Hematopoietic multipotent progenitor cell treated with erythropoietin and hydrocortisone succinate and interleukin-3 and kit ligand, for 17 days (in vitro differentiated cells): ENCODE results near the gene FREY1.

Experiments
- DNase-seq: peaks from one replicate; pipeline ENCODE4 v3.0.0-alpha.2; 2015; ENCODE audit warnings: low spot score

The FREY1 gene, protein sequence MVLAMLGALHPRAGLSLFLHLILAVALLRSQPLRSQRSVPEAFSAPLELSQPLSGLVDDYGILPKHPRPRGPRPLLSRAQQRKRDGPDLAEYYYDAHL

GRCh38 chr11:45906965-45907611 lies at the start of gene FREY1:
TSS of gene FREY1 (minus strand) at chr11:45907271. CDS start at chr11:45907245, 26 bp downstream.
- DNase-seq = no peak

GRCh38 chr11:45949992-45950407 lies 42.9 kb upstream of the FREY1 start:
- DNase-seq = no peak

DNA sequence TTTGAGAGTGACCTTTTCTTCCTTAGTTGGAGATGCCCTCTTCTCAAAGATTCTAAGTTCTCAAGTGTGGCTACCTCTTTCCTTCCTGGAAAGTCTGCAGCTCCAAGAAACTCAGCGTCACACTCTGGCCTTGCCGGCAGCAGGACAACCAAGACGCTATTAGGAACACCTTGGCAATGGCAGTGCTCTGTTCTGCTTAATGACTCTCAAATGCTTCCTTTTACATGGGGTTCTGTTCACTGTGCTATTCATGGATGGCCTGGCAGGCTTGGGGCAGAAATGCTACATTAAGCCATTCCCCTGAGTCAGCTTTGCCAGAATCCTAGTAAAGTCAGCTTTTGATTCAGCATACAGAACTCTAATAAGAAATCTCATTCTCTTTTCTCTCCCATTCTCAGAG lies 41.3 kb upstream of the FREY1 start:
- DNase-seq = no peak

- no peak for DNase-seq
These were observed 40.8 kb upstream of the FREY1 start for GRCh38 chr11:45947885-45948284.

DNA sequence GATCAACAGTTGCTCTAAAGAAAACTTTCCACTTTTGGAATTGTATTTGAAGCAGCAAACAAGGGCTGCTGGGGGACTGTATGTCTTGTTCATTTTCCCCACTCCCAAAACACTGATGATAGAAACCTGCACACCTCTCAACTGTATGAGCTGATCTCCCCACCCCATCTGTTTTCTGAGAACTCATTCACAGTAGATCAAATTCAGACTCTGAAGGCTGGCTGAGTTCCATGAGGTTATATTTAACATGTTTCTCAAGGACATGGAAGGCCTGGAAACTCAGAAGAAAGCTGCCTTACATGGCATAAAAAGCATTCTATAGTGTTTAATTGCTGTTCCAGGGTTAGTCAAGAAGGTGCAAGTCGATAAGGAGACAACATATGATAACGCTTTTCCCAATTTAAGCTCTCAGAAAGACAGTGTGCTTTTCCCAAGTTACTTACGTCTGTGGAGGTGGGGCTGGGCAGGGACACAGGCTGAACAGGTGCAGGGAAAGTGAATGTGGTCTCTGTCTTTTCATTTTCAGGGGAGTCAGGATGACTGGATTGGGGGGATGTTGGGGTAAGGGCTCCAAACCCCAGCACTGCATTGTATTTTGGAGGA lies 38.4 kb upstream of the FREY1 start:
- DNase-seq = no peak

DNA sequence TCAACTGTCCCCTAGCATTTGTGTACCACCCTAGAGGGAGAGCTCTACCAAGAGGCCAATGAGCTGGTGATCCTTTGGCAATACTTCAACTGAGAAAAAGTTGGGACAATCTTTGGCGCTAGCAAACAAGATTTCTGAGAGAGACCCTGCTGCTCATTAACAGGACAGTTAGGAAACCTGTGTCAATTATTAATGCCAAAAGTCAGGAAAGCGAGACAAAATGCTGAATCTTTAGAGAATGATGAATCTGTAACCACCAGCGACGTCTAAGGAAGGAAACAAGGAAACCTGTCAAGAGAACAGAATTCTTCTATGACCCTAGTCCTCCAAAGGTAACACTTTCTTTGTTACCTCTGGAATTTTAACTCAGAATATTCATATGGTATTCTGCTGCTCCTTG lies 35.3 kb upstream of the FREY1 start:
- no peak for DNase-seq

DNA sequence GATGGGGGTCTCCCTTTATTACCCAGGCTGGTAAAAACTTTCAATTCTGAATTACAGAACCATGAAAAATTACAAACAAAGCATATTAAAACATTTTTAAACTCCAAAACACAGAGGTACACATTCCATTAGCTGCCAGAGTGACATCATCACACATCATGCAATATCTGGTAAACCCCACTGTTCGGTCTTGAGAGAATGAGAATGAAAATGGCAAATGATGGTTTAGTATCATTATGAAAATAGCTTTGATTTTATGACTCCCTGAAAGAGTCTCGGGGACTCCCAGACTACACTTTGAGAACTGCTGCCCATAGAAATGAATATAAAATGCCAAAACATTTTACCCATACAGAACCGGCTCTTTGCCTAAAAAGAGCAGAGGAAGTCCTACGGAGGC lies 34.2 kb upstream of the FREY1 start:
- DNase-seq = no peak

DNA sequence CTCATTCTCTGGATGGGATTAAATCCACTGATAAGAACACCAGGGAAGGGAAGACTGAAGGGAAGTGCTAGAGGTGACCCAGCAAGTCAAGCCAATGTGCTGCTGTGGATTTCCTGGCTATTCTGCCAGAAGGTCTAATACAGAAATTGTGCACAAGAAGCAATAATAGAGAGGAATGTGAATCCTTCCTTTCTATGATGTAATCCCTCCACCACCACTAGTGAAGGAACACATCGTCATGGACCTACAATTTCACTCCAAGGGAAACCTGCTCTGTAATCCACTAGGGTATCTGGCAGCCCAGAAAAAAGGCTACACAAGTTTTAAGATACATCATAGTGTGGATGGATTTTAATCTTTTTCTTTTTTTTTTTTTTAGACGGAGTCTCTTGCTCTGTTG lies 32.8 kb upstream of the FREY1 start:
- no peak for DNase-seq

- DNase-seq = no peak
These were observed 30.8 kb upstream of the FREY1 start for GRCh38 chr11:45937916-45938315.

DNA sequence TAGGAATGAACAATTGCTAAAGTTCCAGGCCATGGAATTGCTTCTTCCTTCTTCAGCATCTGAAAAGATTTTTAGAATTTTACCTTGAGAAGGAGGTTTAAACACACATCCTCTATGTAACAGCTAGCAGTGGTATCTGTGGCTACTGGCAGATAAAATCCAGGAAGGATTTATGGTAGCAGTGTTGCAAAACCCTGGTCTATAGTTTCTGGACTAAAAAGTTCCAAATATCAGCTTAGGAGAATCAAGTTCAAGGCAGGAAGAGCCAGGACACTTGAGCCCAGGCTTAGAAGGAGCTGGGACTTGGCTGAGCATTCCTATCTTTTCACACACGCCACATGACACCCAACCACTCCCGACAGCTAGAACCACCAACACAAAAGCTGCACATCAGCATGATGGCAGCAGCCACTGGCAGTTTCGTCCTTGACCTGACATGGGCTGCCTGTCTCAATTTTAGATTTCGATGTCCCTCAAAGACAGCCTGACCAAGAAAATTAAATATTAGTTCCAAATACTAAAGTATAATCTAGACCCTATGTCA lies 29.5 kb upstream of the FREY1 start:
- no peak for DNase-seq

DNA sequence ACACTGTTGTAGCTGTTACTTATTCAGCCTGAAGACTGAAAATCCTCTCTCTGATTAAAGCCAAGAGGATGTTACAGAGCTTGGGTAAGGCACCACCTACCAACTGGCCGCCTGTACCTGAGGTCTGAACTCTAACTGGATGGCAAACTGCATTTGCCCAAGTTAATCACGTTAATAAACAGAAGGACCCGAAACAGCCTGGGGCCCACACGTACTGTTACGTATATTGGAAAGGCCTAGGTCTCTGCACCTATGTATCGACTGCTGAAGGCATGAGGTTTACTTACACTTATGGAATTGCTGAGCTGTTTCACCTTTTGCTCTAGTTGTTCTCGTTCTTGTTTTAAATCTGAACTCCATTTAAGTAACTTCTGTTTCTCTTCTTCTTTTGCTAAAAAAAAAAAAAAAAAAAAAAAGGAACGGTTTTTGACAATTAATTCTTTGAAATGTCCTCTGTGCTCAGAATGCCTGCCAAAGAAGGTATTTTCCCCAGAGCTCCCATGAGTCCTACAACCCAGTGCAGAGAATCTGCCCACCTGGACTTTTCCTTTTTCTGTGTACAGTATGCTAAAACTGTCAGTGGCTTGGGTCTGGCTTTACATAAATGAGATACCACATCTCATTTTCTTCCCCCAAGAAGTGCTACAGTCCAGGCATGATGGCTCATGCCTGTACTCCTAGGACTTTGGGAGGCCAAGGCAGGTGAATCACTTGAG lies 28.4 kb upstream of the FREY1 start:
- DNase-seq = no peak

- no peak for DNase-seq
These were observed 27.7 kb upstream of the FREY1 start for GRCh38 chr11:45934580-45935318.

DNA sequence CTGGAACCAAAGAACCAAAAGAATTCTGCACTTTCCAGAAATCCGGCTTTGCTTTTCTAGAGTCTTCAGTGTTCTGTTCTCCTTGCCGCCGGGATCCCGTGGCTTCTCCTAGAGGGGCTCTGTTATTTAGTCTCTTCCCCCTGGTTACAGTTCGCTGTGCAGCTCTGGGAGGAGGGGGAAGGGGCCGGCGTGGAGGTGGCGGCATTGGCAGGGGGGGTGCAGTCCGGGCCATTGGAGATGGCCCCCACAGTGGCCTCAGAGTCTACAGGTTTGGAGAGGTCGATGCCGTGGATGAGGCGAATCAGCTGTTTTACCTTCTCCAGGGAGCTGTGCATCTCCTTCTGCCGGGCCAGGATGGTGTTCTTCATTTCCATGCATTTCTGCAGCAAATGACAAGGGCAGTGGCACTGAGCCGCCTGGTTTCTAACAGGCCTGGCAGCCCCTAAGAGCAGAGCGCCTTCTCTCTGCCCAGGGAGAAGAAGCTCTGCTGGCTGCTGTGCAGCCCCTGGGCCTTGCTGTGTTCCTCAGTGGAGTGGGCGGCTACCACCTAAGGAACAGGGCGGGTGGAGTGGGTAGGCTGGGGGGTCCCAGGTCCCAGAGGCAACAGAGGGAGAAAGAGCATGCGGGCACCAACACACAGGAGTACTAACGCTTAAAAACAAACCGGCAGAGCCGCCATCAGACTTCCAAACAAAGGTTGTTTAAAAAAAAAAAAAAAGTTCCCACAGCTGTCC lies 26.9 kb upstream of the FREY1 start:
- no peak for DNase-seq

DNA sequence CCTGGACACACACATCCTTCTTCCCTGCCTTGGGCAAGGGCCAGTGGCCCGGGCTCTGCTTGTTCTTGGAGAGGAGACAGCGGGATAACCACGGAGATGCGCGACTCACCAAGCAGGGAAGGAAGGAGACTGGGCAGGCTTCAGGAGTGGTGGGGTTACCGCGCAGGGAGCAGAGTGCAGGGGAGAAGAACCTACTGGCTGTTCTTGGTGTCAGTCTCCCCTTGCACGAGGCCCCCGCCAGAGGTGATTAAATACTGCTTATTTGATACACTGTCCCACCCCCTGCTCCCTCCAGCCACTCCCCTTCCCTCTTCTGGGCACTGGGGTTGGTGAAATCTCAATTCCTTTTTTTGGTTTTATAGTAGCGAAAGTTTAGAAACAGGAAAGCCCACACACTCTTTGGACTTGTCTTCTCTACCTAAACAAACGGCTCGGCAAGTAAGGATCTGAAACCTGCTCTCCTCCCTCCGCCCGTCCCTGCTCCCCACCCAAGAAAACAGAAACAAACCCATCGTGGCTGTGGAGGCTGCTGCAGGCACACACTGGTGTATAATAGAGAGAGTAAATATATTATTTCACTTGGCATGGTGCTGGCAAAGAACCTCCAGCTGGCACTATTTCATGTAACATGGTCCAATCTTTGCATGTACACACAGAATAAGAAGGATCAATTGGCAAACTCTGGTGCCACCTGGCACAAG lies 26.2 kb upstream of the FREY1 start:
- no peak for DNase-seq

- DNase-seq = no peak
These were observed 25.1 kb upstream of the FREY1 start for GRCh38 chr11:45932217-45932616.

DNA sequence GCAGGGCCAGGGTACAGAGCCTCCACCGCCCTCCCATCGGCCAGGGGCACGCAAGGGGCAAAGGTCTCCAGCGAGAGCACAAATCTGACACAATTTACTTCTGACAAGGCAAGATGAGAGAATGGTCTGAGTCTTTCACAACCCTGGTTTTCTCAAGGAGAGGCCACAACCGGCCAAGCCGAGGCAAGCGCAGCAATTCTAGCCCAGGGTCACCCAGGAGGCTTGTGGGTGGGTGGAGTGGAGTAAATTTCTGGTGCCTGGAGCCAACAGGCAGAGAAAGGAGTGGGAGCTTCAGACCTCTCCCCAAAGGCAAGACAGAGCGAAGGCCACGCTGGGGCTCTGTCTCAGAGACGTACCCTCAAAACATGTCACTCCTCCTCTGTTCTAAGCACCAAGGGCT lies 24.7 kb upstream of the FREY1 start:
- DNase-seq = no peak

GRCh38 chr11:45930951-45931570 lies 24.0 kb upstream of the FREY1 start:
- DNase-seq = no peak

DNA sequence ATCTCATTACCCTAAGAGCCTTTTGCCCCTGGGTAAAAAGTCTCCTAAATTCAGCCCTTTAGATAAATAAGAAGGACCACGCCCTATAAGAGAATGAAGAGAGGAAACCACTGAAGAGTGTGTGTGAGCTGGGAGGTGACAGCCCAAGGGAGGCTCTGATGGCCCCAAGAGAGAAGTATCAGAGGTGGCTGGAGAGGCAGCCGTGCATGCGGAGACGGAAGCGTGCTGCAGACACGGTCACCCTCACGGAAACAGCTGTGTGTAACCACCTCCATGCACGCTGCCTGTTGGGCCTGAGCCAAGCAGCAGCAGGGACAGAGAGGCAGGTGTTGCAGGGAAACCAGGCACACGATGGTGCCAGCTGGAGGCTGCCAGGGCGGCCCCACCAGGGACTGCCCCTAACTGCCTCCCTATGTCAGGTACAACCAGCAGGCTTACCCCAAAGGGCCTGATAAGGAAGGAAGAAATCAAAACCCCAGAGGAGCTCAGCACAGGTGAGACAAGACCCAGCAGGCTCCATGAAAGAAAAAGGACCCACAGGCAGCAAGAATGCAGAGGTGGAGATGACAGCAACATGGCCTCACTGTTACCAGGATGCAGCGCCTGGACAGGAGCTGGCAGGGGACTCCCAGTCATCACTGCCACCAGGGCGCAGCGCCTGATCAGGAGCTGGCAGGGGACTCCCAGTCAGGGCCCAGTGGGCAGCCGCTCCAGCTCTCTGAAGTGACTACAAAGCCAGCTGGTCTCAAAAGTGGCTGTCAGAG lies 23.1 kb upstream of the FREY1 start:
- DNase-seq = no peak

DNA sequence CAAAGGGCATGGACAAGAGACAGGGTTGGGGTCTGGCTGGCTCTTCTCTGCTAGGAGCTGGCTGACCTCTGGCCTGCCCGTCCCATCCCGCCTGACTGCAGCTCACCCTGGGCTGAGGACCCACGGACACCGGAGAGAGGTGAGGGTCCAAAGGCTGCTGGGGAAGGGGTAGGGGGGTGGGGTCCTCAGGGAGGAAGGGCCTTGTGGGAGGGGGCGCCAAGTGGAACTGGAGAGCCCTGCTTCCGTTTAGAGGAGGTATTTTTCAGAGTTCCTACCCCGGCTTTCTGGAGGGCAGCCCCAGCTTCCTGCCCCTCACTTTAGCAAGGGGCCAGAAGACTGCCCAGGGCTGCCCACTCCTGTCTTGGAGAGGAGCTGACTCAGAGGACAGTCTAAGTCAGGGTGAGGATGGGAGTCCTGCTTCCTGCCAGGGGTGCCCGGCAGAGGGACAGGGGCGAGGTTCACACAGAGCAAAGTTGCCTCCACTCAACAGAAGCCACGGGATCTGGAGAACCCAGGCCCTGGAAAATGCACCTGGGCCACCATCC lies 22.5 kb upstream of the FREY1 start:
- DNase-seq = no peak
